IMR-90 (cell line): ENCODE measurements around the gene INTS15. TPM values are rescaled to one million over a fixed set of nuclear protein-coding genes. Genes with fewer than 3 reads are reported as not detected.

Experiments used
- ATAC-seq: fragments of 200-7000 bp; cut with Tn5 transposase; 2 replicates; pipeline ENCODE4 v1.9.1; 2020; ENCODE audit warnings: low read depth, mild to moderate bottlenecking, moderate library complexity
- BruUV-seq: library from RNA; stranded (reverse); fragments of 400-500 nt; replicated peaks from 2 replicates; lab custom pipeline; 2021; lab: Mats Ljungman, UMichigan
- CTCF ChIA-PET: fragments of 300-600 bp; formaldehyde crosslinking; extraction: SDS; loops from one replicate; lab custom pipeline; 2021; ENCODE audit warnings: antibody characterized with exemption; lab: Yijun Ruan, JAX
- POLR2A ChIA-PET: fragments of 300-600 bp; sonication (Branson Sonifier 250); formaldehyde crosslinking; loops from one replicate; lab custom pipeline; 2022; ENCODE audit warnings: antibody characterized with exemption; ENCODE audit not compliant: unreplicated experiment; lab: Charles Lee
- DNase-seq: peaks from one replicate; pipeline ENCODE4 v3.0.0; 2013
- H2AFZ ChIP-seq: replicated peaks from 2 replicates; pipeline ENCODE3; 2013; ENCODE audit warnings: low read length, mild to moderate bottlenecking; ENCODE audit not compliant: poor library complexity
- H2AK5ac ChIP-seq: 2 replicates; pipeline ENCODE4 v1.6.1; 2013; ENCODE audit warnings: low read depth, low read length, inconsistent platforms
- H2AK9ac ChIP-seq: replicated peaks from 2 replicates; pipeline ENCODE3; 2013; ENCODE audit warnings: mild to moderate bottlenecking, low read depth, low read length, moderate library complexity; ENCODE audit not compliant: poor library complexity
- H2BK120ac ChIP-seq: 2 replicates; pipeline ENCODE4 v1.6.1; 2013; ENCODE audit warnings: low read depth, low read length, inconsistent platforms
- H2BK15ac ChIP-seq: 3 replicates; pipeline ENCODE4 v1.6.1; 2013; ENCODE audit warnings: low read depth, low read length, inconsistent platforms
- H2BK20ac ChIP-seq: 2 replicates; pipeline ENCODE4 v1.6.1; 2013; ENCODE audit warnings: low read depth, mild to moderate bottlenecking, inconsistent platforms, low read length, moderate library complexity
- H2BK5ac ChIP-seq: 2 replicates; pipeline ENCODE4 v1.6.1; 2013; ENCODE audit warnings: mild to moderate bottlenecking, low read depth, low read length, inconsistent platforms; ENCODE audit not compliant: poor library complexity, severe bottlenecking
- H3K14ac ChIP-seq: replicated peaks from 2 replicates; pipeline ENCODE4 v1.6.1; 2013; ENCODE audit warnings: low read depth, low read length, inconsistent platforms
- H3K18ac ChIP-seq: 2 replicates; pipeline ENCODE4 v1.6.1; 2013; ENCODE audit warnings: low read depth, low read length, control low read depth
- H3K23ac ChIP-seq: 2 replicates; pipeline ENCODE4 v1.6.1; 2013; ENCODE audit warnings: low read depth, low read length, inconsistent platforms
- H3K27ac ChIP-seq: 2 replicates; pipeline ENCODE4 v1.5.1; 2013; ENCODE audit warnings: mild to moderate bottlenecking, control low read depth, low read length; ENCODE audit not compliant: insufficient read depth
- H3K27me3 ChIP-seq: 2 replicates; pipeline ENCODE4 v1.6.1; 2013; ENCODE audit warnings: low read length; ENCODE audit not compliant: control insufficient read depth, insufficient read depth
- H3K36me3 ChIP-seq: 2 replicates; pipeline ENCODE4 v1.6.1; 2013; ENCODE audit warnings: low read length, mixed read lengths; ENCODE audit not compliant: control insufficient read depth, insufficient read depth
- H3K4ac ChIP-seq: 2 replicates; pipeline ENCODE4 v1.6.1; 2013; ENCODE audit warnings: low read depth, low read length, inconsistent platforms
- H3K4me1 ChIP-seq: 2 replicates; pipeline ENCODE4 v1.6.1; 2013; ENCODE audit warnings: low read length, mixed read lengths; ENCODE audit not compliant: control insufficient read depth, insufficient read depth
- H3K4me2 ChIP-seq: 2 replicates; pipeline ENCODE4 v1.6.1; 2013; ENCODE audit warnings: low read depth, mild to moderate bottlenecking, control low read depth, low read length, moderate library complexity
- H3K4me3 ChIP-seq: 2 replicates; pipeline ENCODE4 v1.5.1; 2013; ENCODE audit warnings: low read depth, mild to moderate bottlenecking, control low read depth, low read length, moderate library complexity; ENCODE audit not compliant: insufficient read depth
- H3K56ac ChIP-seq: 2 replicates; pipeline ENCODE4 v1.6.1; 2013; ENCODE audit warnings: low read length, inconsistent platforms; ENCODE audit not compliant: insufficient read depth; ENCODE audit errors: extremely low read depth
- H3K79me1 ChIP-seq, 2 experiments: 2 replicates each; pipeline ENCODE4 v1.6.1; 2013; ENCODE audit warnings: low read length in 2 of 2, inconsistent platforms in 1 of 2, low read depth in 1 of 2
- H3K9ac ChIP-seq: 2 replicates; pipeline ENCODE4 v1.6.1; 2013; ENCODE audit warnings: low read depth, low read length, control low read depth
- H3K9me1 ChIP-seq: 2 replicates; pipeline ENCODE4 v1.6.1; 2013; ENCODE audit warnings: low read length, inconsistent platforms; ENCODE audit not compliant: insufficient read depth
- H3K9me3 ChIP-seq: 2 replicates; pipeline ENCODE4 v1.6.1; 2013; ENCODE audit warnings: low read length; ENCODE audit not compliant: control insufficient read depth, insufficient read depth
- H4K20me1 ChIP-seq: 2 replicates; pipeline ENCODE4 v1.6.1; 2013; ENCODE audit warnings: low read length, inconsistent platforms; ENCODE audit not compliant: insufficient read depth
- H4K5ac ChIP-seq: 2 replicates; pipeline ENCODE4 v1.6.1; 2013; ENCODE audit warnings: mild to moderate bottlenecking, low read depth, low read length, control low read depth
- H4K8ac ChIP-seq, 2 experiments: 2 replicates each; pipeline ENCODE4 v1.6.1; 2013; ENCODE audit warnings: low read depth in 2 of 2, low read length in 2 of 2, control low read depth in 1 of 2, inconsistent platforms in 1 of 2
- H4K91ac ChIP-seq: 2 replicates; pipeline ENCODE4 v1.6.1; 2013; ENCODE audit warnings: low read depth, low read length, inconsistent platforms; ENCODE audit not compliant: insufficient read depth
- CHD1 ChIP-seq: IDR thresholded peaks from 2 replicates; pipeline ENCODE4 v1.6.1; 2012; ENCODE audit warnings: low read depth, low read length, improper control_type of control experiment
- FOS ChIP-seq: fragments of 150-350 bp; IDR thresholded peaks from 2 replicates; pipeline ENCODE4 v1.6.1; 2016; ENCODE audit warnings: low read depth, low read length
- MAZ ChIP-seq: IDR thresholded peaks from 2 replicates; pipeline ENCODE4 v1.6.1; 2012; ENCODE audit warnings: low read depth, mild to moderate bottlenecking, low read length, improper control_type of control experiment, moderate library complexity, borderline replicate concordance
- NFE2L2 ChIP-seq: fragments of 150-350 bp; IDR thresholded peaks from 2 replicates; pipeline ENCODE4 v1.6.1; 2016; ENCODE audit warnings: low read depth, mild to moderate bottlenecking, low read length
- RCOR1 ChIP-seq: IDR thresholded peaks from 2 replicates; pipeline ENCODE4 v1.6.1; 2012; ENCODE audit warnings: mild to moderate bottlenecking, low read length, improper control_type of control experiment; ENCODE audit not compliant: insufficient replicate concordance
- RFX5 ChIP-seq: IDR thresholded peaks from 2 replicates; pipeline ENCODE4 v1.8.0; 2012; ENCODE audit warnings: low read depth, mild to moderate bottlenecking, low read length, moderate library complexity
- SMC3 ChIP-seq: fragments of 150-350 bp; IDR thresholded peaks from 2 replicates; pipeline ENCODE4 v1.6.1; 2016; ENCODE audit warnings: low read depth, mild to moderate bottlenecking, antibody characterized with exemption, low read length, moderate library complexity
- WGBS, 2 experiments: methylation state at CpG; one replicate each; pipeline versions ENCODE4 v1.1.5 to v1.1.7; 2013; ENCODE audit warnings: missing lambda C conversion rate in 2 of 2; ENCODE audit not compliant: insufficient read length in 1 of 2; ENCODE audit errors: extremely low coverage in 2 of 2; 5-methylcytosine and 5-hydroxymethylcytosine counted together
- dilution Hi-C: fragments of 300-500 bp; cut with HindIII; formaldehyde crosslinking; loops from one replicate; pipeline ENCODE4 v1.14.3; 2018; ENCODE audit warnings: low sequenced_read_pairs; ENCODE audit not compliant: unreplicated experiment
- in situ Hi-C: fragments of 300-500 bp; cut with MboI; formaldehyde crosslinking; loops from 3 replicates; pipeline ENCODE4 v1.14.3; 2019; ENCODE audit warnings: low sequenced_read_pairs, inconsistent platforms, mixed read lengths
- intact Hi-C: fragments of 100-400 bp; cut with micrococcal nuclease; formaldehyde crosslinking; loops from 2 replicates; pipeline ENCODE4 v1.10.0; 2022
- polyA plus RNA-seq, 3 experiments: library from polyadenylated mRNA; depleted of rRNA; stranded (reverse); fragments of >200 nt; gene quantifications; 2 replicates each; pipeline ENCODE4 v1.2.3, GENCODE V29; 2012; ENCODE audit warnings: low replicate concordance in 1 of 3
- total RNA-seq: library from RNA; depleted of rRNA; stranded (reverse); fragments of >200 nt; gene quantifications from 2 replicates; pipeline ENCODE4 v1.2.3, GENCODE V29; 2012
- TF ChIP-seq, protein P1 (sequence below): conservative IDR thresholded peaks from 2 replicates; pipeline ENCODE4 v1.5.1; 2012; ENCODE audit warnings: mild to moderate bottlenecking, low read depth, low read length, improper control_type of control experiment
- TF ChIP-seq, protein P2 (sequence below): fragments of 150-350 bp; IDR thresholded peaks from 2 replicates; pipeline ENCODE4 v1.6.1; 2016; ENCODE audit warnings: low read depth, mild to moderate bottlenecking, low read length, moderate library complexity, borderline replicate concordance

Gene INTS15
- total and polyA plus RNA-seq, 2 of the 4 experiments (the other 2 are of a cell fraction) = 7.0 to 20.8 TPM

DNA sequence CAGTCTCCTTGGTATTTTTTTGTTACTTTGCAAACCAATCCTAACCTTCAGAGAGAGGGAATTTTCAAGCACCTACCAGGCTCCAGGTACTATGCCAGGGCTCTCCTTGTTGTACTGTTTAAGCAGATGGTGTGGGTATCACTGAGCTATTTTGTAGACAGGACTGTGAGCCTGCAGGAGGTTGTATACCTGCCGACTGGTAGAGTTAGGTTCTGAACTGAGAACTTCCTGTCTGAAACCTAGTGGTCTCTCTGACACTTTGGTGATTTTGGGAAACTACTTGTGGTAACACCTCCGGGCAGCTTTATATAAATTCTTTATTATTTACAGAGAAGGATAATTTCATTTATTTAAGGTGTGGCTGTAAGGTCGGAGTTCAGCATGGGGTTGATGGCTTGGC, 30.1 kb downstream of the INTS15 start:
- Histone ChIP-seq H3K4me2 (no peak overlapping the region), H2BK120ac (no peak overlapping the region), H2BK5ac (no peak overlapping the region), H3K36me3 (peaks cover 16% of the 10 kb centered on the region), H2AK9ac (no peak overlapping the region), H2AK5ac (no peak overlapping the region), H2BK20ac (no peak overlapping the region), H3K9ac (no peak overlapping the region), H4K8ac (no peak overlapping the region), H3K4ac (no peak overlapping the region), H4K5ac (no peak overlapping the region), H3K27me3 (peaks cover 2% of the 10 kb centered on the region; the same call in 1 of the 2 replicates), H3K23ac (no peak overlapping the region), H2BK15ac (no peak overlapping the region), H3K56ac (no peak overlapping the region), H2AFZ (no peak overlapping the region), H3K14ac (no peak overlapping the region), H3K4me1 (peaks cover 3% of the 10 kb centered on the region; the same call in 1 of the 2 replicates), H3K9me1 (no peaks in the 10 kb centered on the region), H4K20me1 (no peaks in the 10 kb centered on the region), H3K27ac (no peak overlapping the region), H3K79me1 (no peaks in the 10 kb centered on the region), H3K18ac (no peak overlapping the region), H3K9me3 (no peaks in the 10 kb centered on the region), H3K4me3 (no peak overlapping the region), H4K91ac (no peak overlapping the region)
- TF ChIP-seq, protein P1, sequence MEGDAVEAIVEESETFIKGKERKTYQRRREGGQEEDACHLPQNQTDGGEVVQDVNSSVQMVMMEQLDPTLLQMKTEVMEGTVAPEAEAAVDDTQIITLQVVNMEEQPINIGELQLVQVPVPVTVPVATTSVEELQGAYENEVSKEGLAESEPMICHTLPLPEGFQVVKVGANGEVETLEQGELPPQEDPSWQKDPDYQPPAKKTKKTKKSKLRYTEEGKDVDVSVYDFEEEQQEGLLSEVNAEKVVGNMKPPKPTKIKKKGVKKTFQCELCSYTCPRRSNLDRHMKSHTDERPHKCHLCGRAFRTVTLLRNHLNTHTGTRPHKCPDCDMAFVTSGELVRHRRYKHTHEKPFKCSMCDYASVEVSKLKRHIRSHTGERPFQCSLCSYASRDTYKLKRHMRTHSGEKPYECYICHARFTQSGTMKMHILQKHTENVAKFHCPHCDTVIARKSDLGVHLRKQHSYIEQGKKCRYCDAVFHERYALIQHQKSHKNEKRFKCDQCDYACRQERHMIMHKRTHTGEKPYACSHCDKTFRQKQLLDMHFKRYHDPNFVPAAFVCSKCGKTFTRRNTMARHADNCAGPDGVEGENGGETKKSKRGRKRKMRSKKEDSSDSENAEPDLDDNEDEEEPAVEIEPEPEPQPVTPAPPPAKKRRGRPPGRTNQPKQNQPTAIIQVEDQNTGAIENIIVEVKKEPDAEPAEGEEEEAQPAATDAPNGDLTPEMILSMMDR = no peak
- TF ChIP-seq MAZ (no peak), NFE2L2 (no peak), RFX5 (no peak), SMC3 (no peak), CHD1 (no peak), FOS (no peak), RCOR1 (no peak)
- TF ChIP-seq, protein P2, sequence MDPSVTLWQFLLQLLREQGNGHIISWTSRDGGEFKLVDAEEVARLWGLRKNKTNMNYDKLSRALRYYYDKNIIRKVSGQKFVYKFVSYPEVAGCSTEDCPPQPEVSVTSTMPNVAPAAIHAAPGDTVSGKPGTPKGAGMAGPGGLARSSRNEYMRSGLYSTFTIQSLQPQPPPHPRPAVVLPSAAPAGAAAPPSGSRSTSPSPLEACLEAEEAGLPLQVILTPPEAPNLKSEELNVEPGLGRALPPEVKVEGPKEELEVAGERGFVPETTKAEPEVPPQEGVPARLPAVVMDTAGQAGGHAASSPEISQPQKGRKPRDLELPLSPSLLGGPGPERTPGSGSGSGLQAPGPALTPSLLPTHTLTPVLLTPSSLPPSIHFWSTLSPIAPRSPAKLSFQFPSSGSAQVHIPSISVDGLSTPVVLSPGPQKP = no peak
- no peak for DNase-seq
- WGBS, 2 experiments = no CpG with 5 or more reads among the region's 3 CpGs
- intact Hi-C loops = no loop called here
- ATAC-seq = no peak
- no TSS peak for BruUV-seq
- ChIA-PET CTCF (no interaction called here), POLR2A (no interaction called here)
- in situ Hi-C loops = no loop called here
- dilution Hi-C loops = no loop called here
